GM18867 (cell line): ENCODE results near the gene ETFBKMT.

Source experiments
- ATAC-seq: cut with Tn5 transposase; IDR thresholded peaks from one replicate; pipeline ENCODE4 v1.9.1; 2021; ENCODE audit warnings: mild to moderate bottlenecking, moderate library complexity; ENCODE audit not compliant: unreplicated experiment

ETFBKMT gene

GRCh38 chr12:31659087-31659942 lies at the start of gene ETFBKMT:
Gene ETFBKMT (plus strand): TSS chr12:31659688. CDS start chr12:31661954, 2,266 bp downstream.
- ATAC-seq = peak; percentile 98

GRCh38 chr12:31612819-31613218 lies 46.7 kb upstream of the ETFBKMT start:
- no peak for ATAC-seq

GRCh38 chr12:31618228-31619025 lies 41.1 kb upstream of the ETFBKMT start:
- ATAC-seq = no peak

GRCh38 chr12:31620311-31620710 lies 39.2 kb upstream of the ETFBKMT start:
- no peak for ATAC-seq

GRCh38 chr12:31622038-31622437 lies 37.5 kb upstream of the ETFBKMT start:
- ATAC-seq = no peak

- ATAC-seq = no peak
These were observed 33.1 kb upstream of the ETFBKMT start for GRCh38 chr12:31626270-31626995.

GRCh38 chr12:31627456-31628054 lies 31.9 kb upstream of the ETFBKMT start:
- ATAC-seq = no peak

GRCh38 chr12:31629756-31630732 lies 29.4 kb upstream of the ETFBKMT start:
- ATAC-seq = no peak

GRCh38 chr12:31631023-31631724 lies 28.3 kb upstream of the ETFBKMT start:
- no peak for ATAC-seq

- no peak for ATAC-seq
These were observed 27.7 kb upstream of the ETFBKMT start for GRCh38 chr12:31631809-31632208.

- no peak for ATAC-seq
These were observed 26.0 kb upstream of the ETFBKMT start for GRCh38 chr12:31633464-31633863.

GRCh38 chr12:31634620-31635019 lies 24.9 kb upstream of the ETFBKMT start:
- ATAC-seq = no peak

GRCh38 chr12:31641509-31642090 lies 17.9 kb upstream of the ETFBKMT start:
- ATAC-seq = no peak

GRCh38 chr12:31644536-31644935 lies 15.0 kb upstream of the ETFBKMT start:
- no peak for ATAC-seq

- no peak for ATAC-seq
These were observed 13.6 kb upstream of the ETFBKMT start for GRCh38 chr12:31645924-31646323.

GRCh38 chr12:31647086-31647491 lies 12.4 kb upstream of the ETFBKMT start:
- ATAC-seq = no peak

- ATAC-seq = no peak
These were observed 8.6 kb upstream of the ETFBKMT start for GRCh38 chr12:31650918-31651317.

- no peak for ATAC-seq
These were observed 7.5 kb upstream of the ETFBKMT start for GRCh38 chr12:31651893-31652521.
